ENCODE data around the gene CAPRIN2. TPM values are rescaled to one million over a fixed set of nuclear protein-coding genes. Genes with fewer than 3 reads are reported as not detected.
A peak's percentile ranks its signal among the peaks of the same experiment; 100 is the strongest.

The CAPRIN2 gene
- polyA plus RNA-seq, 6 donors from 2014 or later: 5.1 to 12.8 (median 10.1) TPM; not detected in 1

DNA sequence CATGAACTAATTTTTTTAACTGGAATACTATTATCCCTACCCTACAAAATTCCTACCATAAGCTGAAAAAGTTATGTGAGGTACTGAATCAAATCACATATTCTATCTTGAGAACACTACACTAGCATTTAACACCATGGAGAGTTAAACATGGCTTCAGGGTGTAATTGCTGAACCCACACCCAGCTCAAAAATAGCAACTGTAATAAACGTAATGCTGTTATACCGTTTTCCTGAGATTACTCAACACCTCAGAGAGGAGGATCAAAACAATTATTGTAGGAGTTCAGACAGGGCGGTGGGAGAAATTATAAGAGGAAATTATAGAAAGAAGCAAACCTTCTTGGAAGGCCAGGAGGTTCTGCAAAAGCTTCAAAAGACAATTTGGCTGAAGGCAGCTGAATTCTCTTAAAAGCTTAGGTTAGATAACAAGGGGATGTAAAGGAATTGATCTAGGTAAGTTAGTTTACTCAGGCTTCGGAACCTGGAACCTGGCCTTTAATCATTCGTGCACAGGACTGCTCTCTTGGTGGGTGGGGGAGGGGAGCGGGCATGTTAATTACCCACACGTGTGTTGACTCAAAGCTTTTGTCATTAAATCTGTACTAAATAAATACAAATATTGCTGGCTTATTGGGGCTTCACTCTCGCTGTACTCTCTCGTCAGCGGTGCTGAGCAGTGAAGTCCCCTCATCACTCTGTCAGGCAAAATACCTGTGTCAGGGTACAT is 47.0 kb downstream of the CAPRIN2 start:
- ATAC-seq (ENCODE audit: low read depth in 2 of 2): no peak
- no peaks in the 10 kb centered on the region for H3K4me1 Mint-ChIP-seq
- no peak overlapping the region for H3K4me3 Mint-ChIP-seq
- no peaks in the 10 kb centered on the region for H3K27me3 Mint-ChIP-seq
- H3K9me3 Mint-ChIP-seq: no peaks in the 10 kb centered on the region
- no peak for DNase-seq
- H3K27ac Mint-ChIP-seq: no peak overlapping the region
- peaks cover 5 to 6% of the 10 kb centered on the region in 2 donors for H3K36me3 Mint-ChIP-seq

DNA sequence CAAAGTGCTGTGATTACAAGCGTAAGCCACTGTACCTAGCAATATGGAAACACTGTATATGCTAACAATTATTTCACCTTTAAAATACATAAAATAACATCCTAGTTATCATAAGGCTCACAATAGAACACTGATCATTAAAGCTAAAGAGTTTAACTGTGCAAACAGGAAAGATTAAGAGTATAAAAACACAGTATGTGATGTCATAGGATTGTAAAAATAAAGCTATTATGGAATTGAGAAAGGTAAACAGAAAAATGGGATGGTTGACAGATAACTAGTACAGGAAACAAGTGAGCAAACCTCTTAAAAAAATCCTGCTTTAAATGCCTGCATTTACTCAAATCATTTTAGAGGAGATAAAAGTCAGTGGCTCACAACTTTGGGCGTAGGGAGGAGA is 48.3 kb downstream of the CAPRIN2 start:
- no peak overlapping the region for H3K27ac Mint-ChIP-seq
- no peak overlapping the region for H3K4me3 Mint-ChIP-seq
- no peaks in the 10 kb centered on the region for H3K27me3 Mint-ChIP-seq
- H3K36me3 Mint-ChIP-seq: peaks cover 5 to 6% of the 10 kb centered on the region in 2 donors
- H3K4me1 Mint-ChIP-seq: no peaks in the 10 kb centered on the region
- H3K9me3 Mint-ChIP-seq: no peaks in the 10 kb centered on the region
- DNase-seq: no peak
- no peak for ATAC-seq (ENCODE audit: low read depth in 2 of 2)

DNA sequence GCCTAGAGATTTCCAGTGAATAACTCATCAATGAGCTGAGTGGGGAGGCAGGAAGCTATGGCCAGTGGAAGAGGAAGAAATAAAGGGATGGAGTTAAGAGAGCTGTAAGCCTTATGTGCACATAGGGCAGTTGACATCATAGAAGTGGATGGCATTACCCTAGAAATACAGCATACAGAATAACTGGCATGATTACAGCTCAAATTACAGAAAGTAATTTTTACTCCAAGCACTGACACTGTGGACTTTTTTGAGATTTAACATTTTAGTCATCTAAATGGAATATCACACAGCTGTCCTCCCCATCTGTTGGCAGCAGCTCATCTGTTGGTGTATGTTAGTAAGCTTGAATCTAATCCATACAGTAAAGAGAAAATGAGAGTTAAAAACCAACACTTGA is 53.7 kb downstream of the CAPRIN2 start:
- peaks cover 0 to 10% (median 0%) of the 10 kb centered on the region in 3 donors for H3K27me3 Mint-ChIP-seq
- H3K4me1 Mint-ChIP-seq: peaks cover 4 to 5% (median 4%) of the 10 kb centered on the region in 3 donors
- no peaks in the 10 kb centered on the region for H3K9me3 Mint-ChIP-seq
- no peak for DNase-seq
- H3K27ac Mint-ChIP-seq: peak overlapping the region in 1 of 6 donors; percentile 44
- ATAC-seq (ENCODE audit: low read depth in 2 of 2): no peak
- no peaks in the 10 kb centered on the region for H3K36me3 Mint-ChIP-seq
- no peak overlapping the region for H3K4me3 Mint-ChIP-seq

DNA sequence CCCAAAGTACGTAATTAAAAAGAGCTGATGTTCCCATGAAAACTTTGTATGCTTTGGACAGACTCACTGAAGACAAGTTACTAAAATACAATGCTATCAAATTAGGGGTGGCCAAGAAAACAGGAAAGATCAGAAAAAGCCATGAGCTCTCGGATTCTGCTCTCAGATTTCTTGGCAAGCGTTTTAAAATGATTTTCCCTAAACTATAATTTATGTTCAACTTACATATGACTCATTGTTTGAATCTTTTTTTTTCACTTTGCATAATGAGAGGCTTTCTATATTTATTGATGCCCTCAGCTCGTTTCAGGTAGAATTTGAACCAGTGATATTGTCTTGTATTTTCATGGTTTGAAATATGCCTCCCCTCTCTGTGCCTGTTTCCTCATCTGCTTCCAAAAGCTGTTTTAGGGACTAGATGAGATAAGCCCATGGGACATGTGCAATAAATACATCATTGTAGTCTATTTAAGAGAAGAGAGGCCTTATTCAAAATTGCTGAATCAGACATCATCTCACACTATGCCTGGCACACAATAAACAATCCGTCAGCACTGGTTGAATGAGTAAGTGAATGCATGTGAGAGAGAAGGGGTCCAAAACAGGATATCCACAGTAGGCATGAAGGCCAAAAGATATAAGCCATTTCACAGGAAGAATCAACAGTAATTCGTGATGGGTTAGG is 54.4 kb downstream of the CAPRIN2 start:
- Mint-ChIP-seq H3K9me3 (no peaks in the 10 kb centered on the region), H3K4me1 (peaks cover 8 to 10% (median 9%) of the 10 kb centered on the region in 3 donors), H3K4me3 (peak overlapping the region in 1 of 8 donors; percentile 43), H3K27ac (peak overlapping the region in 1 of 6 donors; percentile 44), H3K27me3 (peaks cover 0 to 10% (median 0%) of the 10 kb centered on the region in 3 donors), H3K36me3 (no peaks in the 10 kb centered on the region)
- ATAC-seq (ENCODE audit: low read depth in 2 of 2): no peak
- no peak for DNase-seq

DNA sequence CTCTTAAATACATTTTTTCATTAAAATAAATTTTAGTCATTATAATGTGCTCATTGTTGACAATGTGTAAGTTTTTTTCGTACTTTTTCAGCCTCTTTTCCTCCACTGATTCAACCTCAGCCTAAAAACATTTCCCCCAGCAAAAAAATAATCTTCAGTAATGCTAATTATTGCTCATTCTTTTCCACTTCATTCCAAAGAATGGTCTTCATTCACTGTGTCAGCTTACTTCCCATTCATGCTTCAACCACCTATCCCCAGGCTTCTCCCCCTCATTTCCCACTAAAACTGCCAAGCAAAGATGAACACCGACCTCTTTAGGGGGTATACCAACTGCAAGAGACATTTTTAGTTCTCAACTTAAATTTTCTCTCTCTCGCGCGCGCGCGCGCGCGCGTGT is 56.4 kb downstream of the CAPRIN2 start:
- Mint-ChIP-seq H3K9me3 (no peaks in the 10 kb centered on the region), H3K4me3 (peak overlapping the region in 5 of 8 donors; percentile 2 to 98 (median 44)), H3K27ac (no peak overlapping the region), H3K27me3 (peaks cover 0 to 10% (median 0%) of the 10 kb centered on the region in 3 donors), H3K36me3 (no peaks in the 10 kb centered on the region), H3K4me1 (peaks cover 21 to 28% (median 27%) of the 10 kb centered on the region in 3 donors)
- ATAC-seq (ENCODE audit: low read depth in 2 of 2) (no peak), DNase-seq (no peak)

DNA sequence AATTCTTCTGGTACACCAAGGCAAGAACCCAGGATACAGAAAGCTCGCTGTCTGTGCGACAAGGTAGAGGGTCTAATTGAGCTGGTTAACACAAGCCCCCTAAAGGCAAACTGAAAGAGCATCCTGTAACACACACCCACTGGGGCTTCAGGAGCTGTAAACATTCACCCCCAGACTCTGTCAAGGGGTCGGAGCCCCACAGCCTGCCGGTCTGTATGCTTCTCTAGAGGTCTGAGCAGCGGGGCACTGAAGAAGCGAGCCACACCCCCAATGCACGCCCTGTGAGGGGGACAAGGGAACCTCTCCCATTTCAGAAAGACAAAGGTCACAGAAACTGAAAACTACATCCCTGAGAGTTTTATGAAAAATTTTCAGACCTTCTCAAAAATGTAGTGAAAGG is 57.8 kb downstream of the CAPRIN2 start:
- H3K27ac Mint-ChIP-seq: no peak overlapping the region
- peak overlapping the region in 6 of 8 donors; percentile 9 to 98 (median 32) for H3K4me3 Mint-ChIP-seq
- no peaks in the 10 kb centered on the region for H3K36me3 Mint-ChIP-seq

DNA sequence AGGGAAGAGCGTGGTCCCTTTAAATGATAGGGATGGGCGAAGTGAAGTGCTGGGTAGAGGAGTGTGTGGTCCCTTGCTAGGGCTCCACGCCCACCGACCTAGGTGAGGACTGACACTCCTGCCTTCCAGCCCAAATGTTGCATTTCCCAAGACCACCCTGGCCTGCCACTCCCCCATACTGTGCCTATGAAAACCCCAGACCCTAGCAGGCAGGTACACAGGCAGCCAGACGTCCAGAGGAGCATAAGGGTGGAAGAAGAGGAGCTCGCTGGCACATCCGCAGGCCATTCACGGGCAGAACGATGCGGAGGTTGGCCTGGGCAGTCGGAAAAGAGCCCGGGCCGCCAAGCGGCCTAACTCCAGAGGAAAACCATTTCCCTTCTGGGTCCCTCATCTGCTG is 58.3 kb downstream of the CAPRIN2 start:
- H3K27me3 Mint-ChIP-seq: peaks cover 0 to 10% (median 0%) of the 10 kb centered on the region in 3 donors
- ATAC-seq (ENCODE audit: low read depth in 2 of 2) (no peak), DNase-seq (no peak)
- H3K4me3 Mint-ChIP-seq: peak overlapping the region; percentile 9 to 99 (median 98)
- no peaks in the 10 kb centered on the region for H3K36me3 Mint-ChIP-seq
- H3K9me3 Mint-ChIP-seq: no peaks in the 10 kb centered on the region
- peak overlapping the region in 2 of 6 donors; percentile 96 to 97 for H3K27ac Mint-ChIP-seq
- peaks cover 26 to 44% (median 43%) of the 10 kb centered on the region in 3 donors for H3K4me1 Mint-ChIP-seq

More for the DNA sequence above, 57.8 kb downstream of the CAPRIN2 start:
- no peaks in the 10 kb centered on the region for H3K9me3 Mint-ChIP-seq
- DNase-seq: no peak
- peaks cover 25 to 40% (median 39%) of the 10 kb centered on the region in 3 donors for H3K4me1 Mint-ChIP-seq
- H3K27me3 Mint-ChIP-seq: peaks cover 0 to 10% (median 0%) of the 10 kb centered on the region in 3 donors
- ATAC-seq (ENCODE audit: low read depth in 2 of 2): no peak

DNA sequence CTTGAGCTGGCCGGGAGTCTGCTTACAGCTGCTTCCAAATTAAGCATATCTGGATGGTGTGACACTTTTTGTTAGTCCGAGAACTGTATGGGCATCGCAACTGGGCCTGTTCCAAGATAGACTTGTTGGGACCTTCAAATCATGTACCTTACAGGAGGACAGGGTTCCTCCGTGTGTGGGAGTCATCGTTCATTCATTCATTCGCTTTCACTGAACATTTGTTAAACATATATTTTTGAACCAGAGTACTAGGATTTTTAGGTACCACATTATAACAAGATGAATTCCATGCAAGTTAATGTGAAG is 58.7 kb downstream of the CAPRIN2 start:
- Mint-ChIP-seq H3K27ac (peak overlapping the region; percentile 93 to 99 (median 97)), H3K4me3 (peak overlapping the region; percentile 86 to 99 (median 98)), H3K9me3 (no peaks in the 10 kb centered on the region), H3K27me3 (peaks cover 0 to 10% (median 0%) of the 10 kb centered on the region in 3 donors), H3K36me3 (no peaks in the 10 kb centered on the region), H3K4me1 (peaks cover 30 to 47% (median 47%) of the 10 kb centered on the region in 3 donors)
- ATAC-seq (ENCODE audit: low read depth in 2 of 2) (peak; percentile 13 to 14), DNase-seq (no peak)

DNA sequence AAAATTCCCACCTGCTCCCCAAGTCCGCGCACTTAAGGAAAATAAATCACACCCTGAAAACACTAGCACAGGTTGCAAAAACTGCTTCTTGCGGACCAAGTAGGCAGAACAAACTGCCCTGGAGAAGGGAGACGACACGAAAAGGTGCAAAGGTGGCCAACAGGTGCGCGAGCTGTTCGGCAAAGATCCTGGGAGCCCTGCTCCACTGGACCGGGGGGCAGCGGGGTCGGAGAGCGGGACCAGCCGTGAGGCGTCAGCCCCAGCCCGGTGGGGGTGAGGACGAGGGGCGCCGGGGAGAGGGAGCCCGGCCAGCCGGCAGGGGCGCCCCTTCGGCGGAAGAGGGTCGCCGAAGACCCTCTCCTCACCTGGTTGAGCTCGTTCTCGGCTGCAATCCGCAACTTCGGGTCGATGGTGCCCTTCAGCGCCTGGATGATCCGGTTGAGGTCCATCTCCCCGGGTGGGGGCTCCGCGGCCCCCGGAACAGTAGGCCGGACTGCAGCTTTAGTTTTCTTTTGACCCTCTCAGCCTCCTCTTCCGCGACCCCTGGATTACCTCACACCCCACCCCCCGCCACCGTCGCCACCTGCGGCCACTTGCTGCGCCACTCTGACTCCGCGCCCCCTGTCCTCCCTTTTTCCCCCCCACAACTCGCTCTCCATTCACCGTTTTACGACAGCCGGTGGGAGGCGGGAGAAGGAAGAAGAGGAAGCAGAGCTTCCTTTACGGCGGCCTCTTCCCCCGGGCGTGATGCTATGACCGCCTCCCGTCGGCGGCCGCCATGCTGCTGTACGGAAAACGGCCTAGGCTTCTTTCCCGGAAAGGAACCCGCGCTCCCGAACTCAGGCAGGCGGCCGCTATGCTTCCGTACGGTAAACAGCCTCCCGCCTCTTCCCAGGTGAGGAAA is 59.3 kb downstream of the CAPRIN2 start, which contains the start of gene IPO8:
Gene IPO8 (minus strand): TSS at position 671 of the 904 bp plus-strand sequence. CDS start 222 bp downstream, at position 449.
- DNase-seq (peak; percentile 82), ATAC-seq (ENCODE audit: low read depth in 2 of 2) (peak; percentile 78 to 87)
- Mint-ChIP-seq H3K27me3 (peaks cover 0 to 10% (median 0%) of the 10 kb centered on the region in 3 donors), H3K27ac (peak within 1 kb of the TSS; percentile 95 to 99 (median 97)), H3K36me3 (no peaks in the 10 kb centered on the region), H3K4me1 (peaks cover 31 to 49% (median 47%) of the 10 kb centered on the region in 3 donors), H3K9me3 (no peaks in the 10 kb centered on the region), H3K4me3 (peak within 1 kb of the TSS; percentile 86 to 99 (median 98))

DNA sequence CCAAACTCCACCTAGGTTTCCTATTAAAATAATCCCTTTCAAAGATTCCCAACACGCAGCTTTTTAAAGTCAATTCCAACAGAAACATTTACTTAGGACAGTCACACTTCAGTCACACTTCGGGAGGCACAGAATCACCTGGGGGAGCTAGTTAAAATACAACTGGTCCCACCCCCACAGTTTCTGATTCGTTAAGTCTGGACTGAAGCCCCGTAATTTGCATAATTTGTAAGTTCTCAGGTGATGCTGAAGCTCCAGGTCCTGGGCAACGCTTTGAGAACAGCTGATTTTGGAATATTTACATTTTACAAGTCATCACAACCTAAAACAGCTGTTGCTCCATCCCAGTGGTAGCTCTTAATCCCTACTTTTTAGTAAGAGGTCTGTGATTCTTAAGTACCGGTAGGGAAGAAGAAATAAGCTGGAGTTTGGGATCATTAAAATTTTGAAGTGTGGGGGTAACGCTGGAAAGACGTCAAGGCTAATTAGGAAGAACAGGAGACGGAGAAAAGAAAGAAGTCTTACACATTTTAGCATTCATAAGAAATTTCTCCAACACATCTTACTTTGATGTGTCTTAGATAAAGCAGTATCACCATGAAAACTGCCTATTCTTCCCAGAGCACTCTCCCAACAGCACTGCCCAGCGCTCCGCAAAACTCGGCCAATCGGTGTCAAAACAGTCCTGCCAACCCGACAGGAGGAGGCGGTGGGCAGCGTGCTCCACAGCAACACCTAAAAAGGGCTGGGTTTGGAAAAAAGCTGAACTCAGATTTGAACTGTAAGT is 60.1 kb downstream of the CAPRIN2 start:
- Mint-ChIP-seq H3K4me3 (peak overlapping the region; percentile 86 to 99 (median 98)), H3K4me1 (peaks cover 34 to 51% (median 49%) of the 10 kb centered on the region in 3 donors), H3K36me3 (peaks cover 0 to 5% of the 10 kb centered on the region in 2 donors), H3K9me3 (no peaks in the 10 kb centered on the region), H3K27ac (peak overlapping the region; percentile 86 to 99 (median 96)), H3K27me3 (peaks cover 0 to 10% (median 0%) of the 10 kb centered on the region in 3 donors)
- peak in 1 of 2 donors; percentile 13 for ATAC-seq (ENCODE audit: low read depth in 2 of 2)
- DNase-seq: no peak

DNA sequence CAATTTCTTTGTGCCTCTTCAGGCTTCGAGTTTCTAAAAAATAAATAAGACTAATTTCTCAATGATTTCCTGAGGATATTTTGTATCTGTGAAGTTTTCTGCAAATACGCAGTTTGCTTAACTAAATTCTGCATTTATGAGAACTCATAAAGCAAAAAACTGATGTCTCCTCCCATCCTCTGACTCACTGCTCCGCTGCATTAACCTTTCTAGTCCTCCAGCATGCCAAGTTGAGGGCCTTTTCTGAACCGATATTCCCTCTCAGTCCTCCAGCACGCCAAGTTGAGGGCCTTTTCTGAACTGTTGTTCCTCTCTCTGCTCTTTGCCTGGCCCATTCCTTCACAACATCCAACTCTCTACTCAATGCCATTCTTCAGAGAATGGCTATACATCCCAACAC is 62.3 kb downstream of the CAPRIN2 start:
- DNase-seq (no peak), ATAC-seq (ENCODE audit: low read depth in 2 of 2) (no peak)
- H3K27ac Mint-ChIP-seq: peak overlapping the region in 4 of 6 donors; percentile 0 to 51 (median 26)
- H3K9me3 Mint-ChIP-seq: no peaks in the 10 kb centered on the region
- H3K27me3 Mint-ChIP-seq: no peaks in the 10 kb centered on the region
- H3K4me3 Mint-ChIP-seq: peak overlapping the region in 5 of 8 donors; percentile 13 to 98 (median 18)
- peaks cover 34 to 53% (median 49%) of the 10 kb centered on the region in 3 donors for H3K4me1 Mint-ChIP-seq
- H3K36me3 Mint-ChIP-seq: peaks cover 0 to 5% of the 10 kb centered on the region in 2 donors

DNA sequence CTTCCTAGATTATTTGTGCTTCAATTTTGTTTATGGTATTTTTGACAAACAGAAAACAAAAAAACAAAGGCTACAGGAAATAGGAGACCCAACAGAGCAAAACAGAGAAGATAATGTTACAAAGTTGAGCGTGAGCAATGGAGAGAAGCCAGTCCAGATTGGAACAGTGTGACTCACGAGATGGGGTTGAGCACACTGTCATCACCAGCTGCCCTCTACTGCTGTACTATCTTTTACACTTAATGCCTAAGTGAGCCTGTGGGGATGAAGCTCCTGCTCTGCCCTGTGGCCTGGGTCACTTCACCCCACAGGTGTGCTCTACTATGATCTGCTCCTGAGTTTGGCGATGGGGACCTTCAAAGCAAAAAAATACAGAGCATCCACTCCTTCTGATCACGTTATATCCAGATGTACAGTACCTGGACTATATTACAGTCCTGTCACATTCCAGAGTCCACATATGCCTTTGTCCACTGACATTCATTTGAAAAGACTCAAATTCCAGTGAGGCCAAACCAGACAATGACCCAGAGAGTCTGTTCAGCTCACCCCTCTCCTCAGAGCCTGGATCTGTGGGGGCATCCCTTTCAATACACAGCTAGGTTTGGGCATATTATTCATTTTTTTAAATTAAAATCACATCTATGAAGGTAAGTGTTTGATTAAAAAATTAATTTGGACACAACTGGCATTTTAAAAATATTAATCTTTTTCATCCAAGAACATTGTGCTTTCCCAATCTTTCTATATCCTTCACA is 63.5 kb downstream of the CAPRIN2 start:
- H3K9me3 Mint-ChIP-seq: no peaks in the 10 kb centered on the region
- H3K27me3 Mint-ChIP-seq: no peaks in the 10 kb centered on the region
- H3K4me1 Mint-ChIP-seq: peaks cover 33 to 53% (median 47%) of the 10 kb centered on the region in 3 donors
- H3K27ac Mint-ChIP-seq: peak overlapping the region in 5 of 6 donors; percentile 12 to 81 (median 69)
- no peak for DNase-seq
- H3K4me3 Mint-ChIP-seq: peak overlapping the region in 2 of 8 donors; percentile 30 to 98
- H3K36me3 Mint-ChIP-seq: peaks cover 0 to 5% of the 10 kb centered on the region in 2 donors
- ATAC-seq (ENCODE audit: low read depth in 2 of 2): no peak
